OCI-LY7 (cell line): ENCODE data around the gene AWAT2.

Source experiments
- CTCF ChIP-seq: fragments of 200-600 bp; sonication (generic); conservative IDR thresholded peaks from 2 replicates; pipeline ENCODE4 v1.5.1; 2014; ENCODE audit warnings: mild to moderate bottlenecking, antibody characterized with exemption, low read length, moderate library complexity, mixed read lengths
- EZH2phosphoT487 ChIP-seq: fragments of 200-600 bp; sonication (generic); IDR thresholded peaks from 2 replicates; pipeline ENCODE4 v1.6.1; 2018; ENCODE audit warnings: low read depth, borderline replicate concordance, mild to moderate bottlenecking, mixed run types, antibody characterized with exemption, low read length, moderate library complexity, mixed read lengths

- TF ChIP-seq CTCF (no peak), EZH2phosphoT487 (no peak)
Observed at GRCh38 chrX:70039758-70040157, 10.0 kb downstream of the AWAT2 start.
